Heart left ventricle (tissue), 13 donors: ENCODE results near the gene CFAP43.

Experiments used
- CTCF ChIP-seq, 12 donors: fragments of 200-600 bp; sonication (generic) in 4 of 12; IDR thresholded peaks; one replicate each; pipeline versions ENCODE4 v1.5.0 to v1.8.0; 2018 to 2022; ENCODE audit warnings: antibody characterized with exemption in 12 of 12, mild to moderate bottlenecking in 5 of 12
- POLR2A ChIP-seq, 2 donors: fragments of 450-650 bp; IDR thresholded peaks; one replicate each; pipeline ENCODE4 v1.6.1; 2017; ENCODE audit warnings: antibody characterized with exemption in 2 of 2, mild to moderate bottlenecking in 2 of 2, moderate library complexity in 2 of 2
- donor health status: ischemic (EF 13 %, LVEDD 7.1; RV severe dilation, severe dysfunction).
- donor health status: DM: no; HTN: yes; CAD: no.
- donor health status: DM: no; HTN: no; CAD: no.
- donor health status: ischemic (EF 25% LVEDD 6.9; RV normal size, moderate dysfunction).
- donor health status: ischemic (EF 25% LVEDD 5.7; RV mildly dilated, moderate dysfunction).
- donor health status: ischemic (EF 35%, LVEDD 5.7; RV mildly dilated, moderate dysfunction).
- donor health status: nonischemic (EF 11% LVEDD 7.7; RV severe dilation, severe dysfunction).
- donor health status: DM: yes; HTN: yes; CAD: no.
- donor health status: PGD.
- donor health status: ischemic (EF 29% LVEDD 5.4; RV normal size, mild dysfunction).
- donor health status: nonischemic (EF 23%, LVEDD 6.1; RV moderate dilation, normal function).

- TF ChIP-seq CTCF (IDR thresholded peaks at IDR 0.05) (no peak), POLR2A (IDR thresholded peaks at IDR 0.05) (no peak)
Measured at GRCh38 chr10:104098358-104098925, 133.7 kb downstream of the CFAP43 start.
